ENCODE data around the gene ZNF883.

DNA sequence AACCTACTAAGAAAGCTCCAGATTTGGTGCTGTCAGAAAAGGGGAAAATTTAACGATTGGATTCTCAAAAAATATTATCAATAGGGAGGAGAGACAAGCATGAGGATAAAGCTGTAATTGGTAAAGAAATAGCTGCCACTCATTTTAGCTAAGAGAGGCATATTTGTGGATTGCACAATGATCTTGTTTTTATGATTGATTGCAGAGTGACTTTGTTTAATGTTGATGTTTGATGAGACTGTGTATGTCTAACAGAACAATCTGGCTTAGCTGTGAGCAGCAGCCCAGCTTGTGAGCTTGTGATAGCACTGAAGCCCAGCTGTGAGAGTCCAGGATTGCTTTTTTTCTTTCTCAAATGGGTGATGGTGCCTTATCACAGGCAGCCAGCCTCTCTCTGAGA lies 56.4 kb downstream of the ZNF883 start:
- TF ChIP-seq, protein P1, sequence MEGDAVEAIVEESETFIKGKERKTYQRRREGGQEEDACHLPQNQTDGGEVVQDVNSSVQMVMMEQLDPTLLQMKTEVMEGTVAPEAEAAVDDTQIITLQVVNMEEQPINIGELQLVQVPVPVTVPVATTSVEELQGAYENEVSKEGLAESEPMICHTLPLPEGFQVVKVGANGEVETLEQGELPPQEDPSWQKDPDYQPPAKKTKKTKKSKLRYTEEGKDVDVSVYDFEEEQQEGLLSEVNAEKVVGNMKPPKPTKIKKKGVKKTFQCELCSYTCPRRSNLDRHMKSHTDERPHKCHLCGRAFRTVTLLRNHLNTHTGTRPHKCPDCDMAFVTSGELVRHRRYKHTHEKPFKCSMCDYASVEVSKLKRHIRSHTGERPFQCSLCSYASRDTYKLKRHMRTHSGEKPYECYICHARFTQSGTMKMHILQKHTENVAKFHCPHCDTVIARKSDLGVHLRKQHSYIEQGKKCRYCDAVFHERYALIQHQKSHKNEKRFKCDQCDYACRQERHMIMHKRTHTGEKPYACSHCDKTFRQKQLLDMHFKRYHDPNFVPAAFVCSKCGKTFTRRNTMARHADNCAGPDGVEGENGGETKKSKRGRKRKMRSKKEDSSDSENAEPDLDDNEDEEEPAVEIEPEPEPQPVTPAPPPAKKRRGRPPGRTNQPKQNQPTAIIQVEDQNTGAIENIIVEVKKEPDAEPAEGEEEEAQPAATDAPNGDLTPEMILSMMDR (IDR thresholded peaks at IDR 0.05; ENCODE audit: poor library complexity): no peak
- no peak for TF ChIP-seq EZH2phosphoT487 (IDR thresholded peaks at IDR 0.05; ENCODE audit: low read depth, severe bottlenecking, unreplicated experiment)
- no peak for TF ChIP-seq EZH2 (IDR thresholded peaks at IDR 0.05; ENCODE audit: borderline replicate concordance)
